ENCODE data around the gene ARHGEF12. TPM values are rescaled to one million over a fixed set of nuclear protein-coding genes. Genes with fewer than 3 reads are reported as not detected.
A peak's percentile ranks its signal among the peaks of the same experiment; 100 is the strongest.

Gene ARHGEF12
- total RNA-seq, 1 donor from 2014 or later = 71.9 TPM

DNA sequence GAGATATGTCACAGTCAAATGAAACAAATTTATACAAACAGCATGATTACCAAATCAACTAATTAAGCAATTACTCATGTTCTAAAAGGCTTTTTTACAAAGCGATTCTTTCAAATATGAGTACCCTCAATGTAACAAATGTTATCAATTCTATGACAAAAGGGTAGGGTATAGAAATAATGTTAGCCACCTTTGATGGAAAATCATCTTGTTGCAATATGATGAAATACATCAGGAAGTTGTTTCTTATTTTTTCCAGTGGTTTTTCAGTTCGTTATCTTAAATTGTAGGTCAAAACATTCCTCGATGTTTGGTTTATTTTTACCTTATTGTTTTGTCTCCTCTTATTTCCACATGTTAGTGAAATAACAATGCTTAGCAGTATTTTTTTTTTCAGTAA is 6.5 kb downstream of the ARHGEF12 start:
- Mint-ChIP-seq H3K27me3 (ENCODE audit: low read depth) (no peaks in the 10 kb centered on the region), H3K9me3 (ENCODE audit: low read depth) (no peaks in the 10 kb centered on the region), H3K4me1 (ENCODE audit: low read depth) (peaks cover 76% of the 10 kb centered on the region), H3K4me3 (ENCODE audit: unreplicated experiment) (no peak overlapping the region), H3K27ac (ENCODE audit: unreplicated experiment) (no peak overlapping the region), H3K36me3 (ENCODE audit: low read depth) (no peaks in the 10 kb centered on the region)
- TF ChIP-seq, protein P1, sequence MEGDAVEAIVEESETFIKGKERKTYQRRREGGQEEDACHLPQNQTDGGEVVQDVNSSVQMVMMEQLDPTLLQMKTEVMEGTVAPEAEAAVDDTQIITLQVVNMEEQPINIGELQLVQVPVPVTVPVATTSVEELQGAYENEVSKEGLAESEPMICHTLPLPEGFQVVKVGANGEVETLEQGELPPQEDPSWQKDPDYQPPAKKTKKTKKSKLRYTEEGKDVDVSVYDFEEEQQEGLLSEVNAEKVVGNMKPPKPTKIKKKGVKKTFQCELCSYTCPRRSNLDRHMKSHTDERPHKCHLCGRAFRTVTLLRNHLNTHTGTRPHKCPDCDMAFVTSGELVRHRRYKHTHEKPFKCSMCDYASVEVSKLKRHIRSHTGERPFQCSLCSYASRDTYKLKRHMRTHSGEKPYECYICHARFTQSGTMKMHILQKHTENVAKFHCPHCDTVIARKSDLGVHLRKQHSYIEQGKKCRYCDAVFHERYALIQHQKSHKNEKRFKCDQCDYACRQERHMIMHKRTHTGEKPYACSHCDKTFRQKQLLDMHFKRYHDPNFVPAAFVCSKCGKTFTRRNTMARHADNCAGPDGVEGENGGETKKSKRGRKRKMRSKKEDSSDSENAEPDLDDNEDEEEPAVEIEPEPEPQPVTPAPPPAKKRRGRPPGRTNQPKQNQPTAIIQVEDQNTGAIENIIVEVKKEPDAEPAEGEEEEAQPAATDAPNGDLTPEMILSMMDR (IDR thresholded peaks at IDR 0.05) = no peak
- DNase-seq (ENCODE audit: low spot score) = no peak

DNA sequence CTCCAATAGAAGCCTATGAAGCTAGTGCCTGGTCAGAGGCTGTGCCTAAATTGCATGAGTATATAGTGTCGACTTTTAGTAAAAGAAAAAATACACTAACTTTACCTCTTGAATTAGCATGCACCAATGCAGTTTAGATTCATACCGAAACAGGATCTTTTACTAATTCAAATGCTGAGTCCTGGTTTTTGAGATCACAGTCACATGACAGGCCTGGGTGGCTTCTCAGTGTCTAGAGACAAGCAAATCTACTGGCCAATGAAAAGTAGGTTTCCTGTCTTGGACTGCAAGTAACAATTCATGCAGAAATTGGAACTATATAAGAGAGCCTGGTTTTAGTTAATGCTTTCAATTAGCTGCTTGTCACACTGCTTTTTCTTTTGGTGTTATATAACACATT is 7.2 kb downstream of the ARHGEF12 start:
- Mint-ChIP-seq H3K27me3 (ENCODE audit: low read depth) (no peaks in the 10 kb centered on the region), H3K4me3 (ENCODE audit: unreplicated experiment) (no peak overlapping the region), H3K9me3 (ENCODE audit: low read depth) (no peaks in the 10 kb centered on the region), H3K27ac (ENCODE audit: unreplicated experiment) (no peak overlapping the region), H3K4me1 (ENCODE audit: low read depth) (peaks cover 71% of the 10 kb centered on the region), H3K36me3 (ENCODE audit: low read depth) (no peaks in the 10 kb centered on the region)
- no peak for DNase-seq (ENCODE audit: low spot score)
- TF ChIP-seq, protein P1 (IDR thresholded peaks at IDR 0.05) = no peak

DNA sequence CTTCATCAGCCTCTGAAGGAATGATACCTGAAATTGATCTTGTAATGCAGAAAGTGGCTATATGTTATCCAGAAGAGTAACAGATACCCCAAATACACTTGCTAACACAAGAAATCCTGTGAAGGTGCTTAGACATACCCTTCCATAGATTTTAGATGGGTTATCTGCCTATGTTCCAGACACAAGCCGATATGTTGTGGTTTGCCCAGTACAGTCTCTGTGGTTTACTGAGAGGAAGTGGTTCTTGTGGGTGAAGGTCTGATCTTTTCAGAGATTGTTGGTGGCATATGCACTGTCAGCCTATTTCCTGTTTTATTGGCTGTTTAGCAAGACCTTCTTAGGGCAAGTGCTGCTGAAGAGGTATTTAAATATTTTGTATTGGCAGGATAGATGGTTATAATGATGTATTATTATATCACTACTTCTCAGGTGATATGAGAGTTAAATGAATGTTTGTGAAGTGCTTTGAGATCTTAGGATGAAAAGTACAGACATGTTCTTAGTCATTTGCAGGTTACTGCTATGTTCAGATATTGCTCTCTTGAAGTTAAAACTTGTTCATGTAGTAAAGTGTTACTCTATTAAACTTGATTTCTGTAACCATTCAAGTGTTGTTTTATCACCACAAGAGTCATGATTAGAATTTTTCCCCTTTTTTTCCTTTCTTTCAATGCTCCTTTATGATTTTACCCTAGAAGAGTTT is 8.2 kb downstream of the ARHGEF12 start:
- no peaks in the 10 kb centered on the region for H3K27me3 Mint-ChIP-seq (ENCODE audit: low read depth)
- no peaks in the 10 kb centered on the region for H3K9me3 Mint-ChIP-seq (ENCODE audit: low read depth)
- peak overlapping the region; percentile 34 for H3K27ac Mint-ChIP-seq (ENCODE audit: unreplicated experiment)
- DNase-seq (ENCODE audit: low spot score) = no peak
- TF ChIP-seq, protein P1 (IDR thresholded peaks at IDR 0.05) = no peak
- H3K4me1 Mint-ChIP-seq (ENCODE audit: low read depth) = peaks cover 69% of the 10 kb centered on the region
- no peaks in the 10 kb centered on the region for H3K36me3 Mint-ChIP-seq (ENCODE audit: low read depth)
- H3K4me3 Mint-ChIP-seq (ENCODE audit: unreplicated experiment) = no peak overlapping the region

DNA sequence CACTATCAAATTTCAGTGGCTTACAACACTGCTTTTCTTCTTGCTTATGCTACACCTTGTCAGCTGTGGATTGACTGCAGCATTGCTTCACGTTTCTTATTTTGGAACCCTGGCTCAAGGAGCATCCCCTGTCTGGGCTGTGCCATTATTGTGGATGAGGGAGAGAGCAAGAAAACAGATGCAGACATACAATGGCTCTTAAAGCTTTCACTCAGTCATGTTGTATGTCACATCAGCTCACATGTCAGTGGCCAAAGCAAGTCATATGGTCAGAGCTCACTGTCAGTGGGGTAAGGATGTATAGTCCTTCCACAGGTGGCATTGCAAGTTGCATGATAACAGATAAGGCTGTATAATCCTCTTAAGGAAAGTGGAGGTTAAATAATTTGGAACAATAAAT is 10.0 kb downstream of the ARHGEF12 start:
- Mint-ChIP-seq H3K36me3 (ENCODE audit: low read depth) (no peaks in the 10 kb centered on the region), H3K27me3 (ENCODE audit: low read depth) (no peaks in the 10 kb centered on the region), H3K4me1 (ENCODE audit: low read depth) (peaks cover 66% of the 10 kb centered on the region), H3K9me3 (ENCODE audit: low read depth) (no peaks in the 10 kb centered on the region), H3K27ac (ENCODE audit: unreplicated experiment) (peak overlapping the region; percentile 33), H3K4me3 (ENCODE audit: unreplicated experiment) (no peak overlapping the region)
- TF ChIP-seq, protein P1 (IDR thresholded peaks at IDR 0.05) = no peak
- DNase-seq (ENCODE audit: low spot score) = no peak

DNA sequence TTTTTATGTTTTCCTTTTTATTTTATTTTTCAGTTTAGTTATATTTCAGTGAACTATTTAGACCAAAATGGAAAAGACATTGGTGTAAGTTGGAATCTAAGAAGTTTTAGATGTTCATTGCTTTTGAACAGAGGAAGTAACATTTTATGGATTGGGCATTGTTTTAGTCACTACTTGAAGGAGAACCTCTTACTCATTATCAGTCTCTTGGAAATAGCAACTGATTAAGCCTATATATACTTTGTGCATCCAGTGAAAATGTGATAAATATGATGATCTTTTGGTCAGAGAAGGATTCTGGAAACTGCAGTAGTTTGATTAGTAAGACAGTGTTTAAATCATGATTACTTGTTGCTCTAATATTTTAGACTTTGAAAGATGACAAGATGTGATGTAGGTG is 14.4 kb downstream of the ARHGEF12 start:
- H3K27ac Mint-ChIP-seq (ENCODE audit: unreplicated experiment) = no peak overlapping the region
- no peak overlapping the region for H3K4me3 Mint-ChIP-seq (ENCODE audit: unreplicated experiment)
- H3K9me3 Mint-ChIP-seq (ENCODE audit: low read depth) = no peaks in the 10 kb centered on the region
- DNase-seq (ENCODE audit: low spot score) = no peak
- H3K27me3 Mint-ChIP-seq (ENCODE audit: low read depth) = no peaks in the 10 kb centered on the region
- H3K4me1 Mint-ChIP-seq (ENCODE audit: low read depth) = peaks cover 54% of the 10 kb centered on the region
- TF ChIP-seq, protein P1 (IDR thresholded peaks at IDR 0.05) = no peak
- H3K36me3 Mint-ChIP-seq (ENCODE audit: low read depth) = no peaks in the 10 kb centered on the region

Data from chondrocyte (in vitro differentiated cells).